ENCODE results near the gene ARAF. TPM values are rescaled to one million over a fixed set of nuclear protein-coding genes. Genes with fewer than 3 reads are reported as not detected.

ARAF gene
- total RNA-seq, 1 experiment from 2014 or later = 63.5 TPM

- TF ChIP-seq, protein P1, sequence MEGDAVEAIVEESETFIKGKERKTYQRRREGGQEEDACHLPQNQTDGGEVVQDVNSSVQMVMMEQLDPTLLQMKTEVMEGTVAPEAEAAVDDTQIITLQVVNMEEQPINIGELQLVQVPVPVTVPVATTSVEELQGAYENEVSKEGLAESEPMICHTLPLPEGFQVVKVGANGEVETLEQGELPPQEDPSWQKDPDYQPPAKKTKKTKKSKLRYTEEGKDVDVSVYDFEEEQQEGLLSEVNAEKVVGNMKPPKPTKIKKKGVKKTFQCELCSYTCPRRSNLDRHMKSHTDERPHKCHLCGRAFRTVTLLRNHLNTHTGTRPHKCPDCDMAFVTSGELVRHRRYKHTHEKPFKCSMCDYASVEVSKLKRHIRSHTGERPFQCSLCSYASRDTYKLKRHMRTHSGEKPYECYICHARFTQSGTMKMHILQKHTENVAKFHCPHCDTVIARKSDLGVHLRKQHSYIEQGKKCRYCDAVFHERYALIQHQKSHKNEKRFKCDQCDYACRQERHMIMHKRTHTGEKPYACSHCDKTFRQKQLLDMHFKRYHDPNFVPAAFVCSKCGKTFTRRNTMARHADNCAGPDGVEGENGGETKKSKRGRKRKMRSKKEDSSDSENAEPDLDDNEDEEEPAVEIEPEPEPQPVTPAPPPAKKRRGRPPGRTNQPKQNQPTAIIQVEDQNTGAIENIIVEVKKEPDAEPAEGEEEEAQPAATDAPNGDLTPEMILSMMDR (IDR thresholded peaks at IDR 0.05; ENCODE audit: unreplicated experiment) = no peak
- no TSS peak for BruUV-seq (replicated peaks)
- no peak for DNase-seq (ENCODE audit: unreplicated experiment)
- Mint-ChIP-seq H3K36me3 (ENCODE audit: insufficient read depth, unreplicated experiment) (peaks cover 21% of the 10 kb centered on the region), H3K27ac (ENCODE audit: low read depth, unreplicated experiment) (no peak overlapping the region), H3K9me3 (ENCODE audit: unreplicated experiment) (no peaks in the 10 kb centered on the region), H3K27me3 (ENCODE audit: insufficient read depth, unreplicated experiment) (no peaks in the 10 kb centered on the region), H3K4me3 (ENCODE audit: unreplicated experiment) (no peak overlapping the region), H3K4me1 (ENCODE audit: insufficient read depth, unreplicated experiment) (peaks cover 25% of the 10 kb centered on the region)
- CTCF ChIA-PET = no interaction called here
- intact Hi-C loops (cut with micrococcal nuclease) = no loop called here
- POLR2A ChIA-PET = no interaction called here
Observed at GRCh38 chrX:47577901-47578300, 16.9 kb downstream of the ARAF start.

DNA sequence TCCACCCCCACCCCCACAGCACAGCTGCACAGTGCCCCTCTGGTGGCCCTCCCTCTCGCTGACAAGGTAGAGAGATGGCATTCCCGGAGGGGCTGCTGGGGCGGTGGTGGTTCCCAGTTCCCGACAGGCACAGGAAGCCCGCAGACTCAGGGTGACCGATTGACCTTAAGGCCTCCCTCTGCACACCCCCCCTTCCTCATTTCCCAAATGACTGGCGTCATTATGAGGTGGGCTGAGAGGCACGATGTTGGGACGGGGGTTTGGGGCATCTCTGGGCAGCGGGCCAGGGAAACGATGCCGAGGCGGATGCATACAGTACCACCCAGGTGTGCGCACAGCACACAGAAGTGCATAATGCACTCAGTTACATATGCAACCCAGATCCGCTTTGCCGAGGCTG lies 17.7 kb downstream of the ARAF start:
- Mint-ChIP-seq H3K36me3 (ENCODE audit: insufficient read depth, unreplicated experiment) (peaks cover 17% of the 10 kb centered on the region), H3K4me1 (ENCODE audit: insufficient read depth, unreplicated experiment) (peaks cover 18% of the 10 kb centered on the region), H3K4me3 (ENCODE audit: unreplicated experiment) (no peak overlapping the region), H3K9me3 (ENCODE audit: unreplicated experiment) (no peaks in the 10 kb centered on the region), H3K27ac (ENCODE audit: low read depth, unreplicated experiment) (no peak overlapping the region), H3K27me3 (ENCODE audit: insufficient read depth, unreplicated experiment) (no peaks in the 10 kb centered on the region)
- TF ChIP-seq, protein P1 (IDR thresholded peaks at IDR 0.05; ENCODE audit: unreplicated experiment) = no peak
- ChIA-PET CTCF (interaction anchor here (1.3 kb wide), 1 partner anchor 10 kb away, joined by 4 read pairs; no protein-coding TSS in a partner anchor), POLR2A (no interaction called here)
- intact Hi-C loops (cut with micrococcal nuclease) = no loop called here
- DNase-seq (ENCODE audit: unreplicated experiment) = no peak
- no TSS peak for BruUV-seq (replicated peaks)

GRCh38 chrX:47579537-47579936 lies 18.5 kb downstream of the ARAF start:
- no peaks in the 10 kb centered on the region for H3K9me3 Mint-ChIP-seq (ENCODE audit: unreplicated experiment)
- H3K4me3 Mint-ChIP-seq (ENCODE audit: unreplicated experiment) = peak overlapping the region; percentile 8
- POLR2A ChIA-PET = interaction anchor here (0.8 to 1.2 kb wide), 2 partner anchors 16 to 65 kb away, joined by 3 read pairs; no protein-coding TSS in a partner anchor
- intact Hi-C loops (cut with micrococcal nuclease) = no loop called here
- peaks cover 18% of the 10 kb centered on the region for H3K4me1 Mint-ChIP-seq (ENCODE audit: insufficient read depth, unreplicated experiment)
- peak; percentile 91 for DNase-seq (ENCODE audit: unreplicated experiment)
- no TSS peak for BruUV-seq (replicated peaks)
- H3K36me3 Mint-ChIP-seq (ENCODE audit: insufficient read depth, unreplicated experiment) = peaks cover 23% of the 10 kb centered on the region
- H3K27me3 Mint-ChIP-seq (ENCODE audit: insufficient read depth, unreplicated experiment) = no peaks in the 10 kb centered on the region
- TF ChIP-seq, protein P1 (IDR thresholded peaks at IDR 0.05; ENCODE audit: unreplicated experiment) = no peak
- peak overlapping the region; percentile 78 for H3K27ac Mint-ChIP-seq (ENCODE audit: low read depth, unreplicated experiment)
- CTCF ChIA-PET = interaction anchor here (0.7 to 1.3 kb wide), 2 partner anchors 11 to 242 kb away, joined by 3 to 4 read pairs; no protein-coding TSS in a partner anchor

- H3K36me3 Mint-ChIP-seq (ENCODE audit: insufficient read depth, unreplicated experiment) = peaks cover 46% of the 10 kb centered on the region
- no TSS peak for BruUV-seq (replicated peaks)
- TF ChIP-seq, protein P1 (IDR thresholded peaks at IDR 0.05; ENCODE audit: unreplicated experiment) = no peak
- no peaks in the 10 kb centered on the region for H3K9me3 Mint-ChIP-seq (ENCODE audit: unreplicated experiment)
- no peaks in the 10 kb centered on the region for H3K27me3 Mint-ChIP-seq (ENCODE audit: insufficient read depth, unreplicated experiment)
- POLR2A ChIA-PET = interaction anchor here (0.5 to 2.1 kb wide), 16 partner anchors 9 to 1198 kb away, joined by 3 to 21 read pairs (median 4); partner anchors contain the start of genes ELK1 and SYN1
- CTCF ChIA-PET = interaction anchor here (0.6 to 1.3 kb wide), 6 partner anchors 16 to 173 kb away, joined by 3 to 4 read pairs (median 4); no protein-coding TSS in a partner anchor
- peaks cover 24% of the 10 kb centered on the region for H3K4me1 Mint-ChIP-seq (ENCODE audit: insufficient read depth, unreplicated experiment)
- DNase-seq (ENCODE audit: unreplicated experiment) = peak; percentile 93
- H3K4me3 Mint-ChIP-seq (ENCODE audit: unreplicated experiment) = peak within 1 kb of the TSS; percentile 76
- H3K27ac Mint-ChIP-seq (ENCODE audit: low read depth, unreplicated experiment) = peak within 1 kb of the TSS; percentile 74
- intact Hi-C loops (cut with micrococcal nuclease) = loop anchor here (1.0 kb wide), 1 partner anchor 41 kb away; no protein-coding TSS in a partner anchor
Observed at GRCh38 chrX:47581731-47582647, 21.0 kb downstream of the ARAF start, which contains the start of gene TIMP1. Gene TIMP1 (plus strand): TSS chrX:47582436. CDS start chrX:47583416, 980 bp downstream.

Measured in MCF 10A (cell line).